HCT116 (cell line): ENCODE results near the gene TASP1. TPM values are rescaled to one million over a fixed set of nuclear protein-coding genes. Genes with fewer than 3 reads are reported as not detected.

Source experiments
- ATAC-seq: fragments of 200-7000 bp; cut with Tn5 transposase; 2 replicates; pipeline ENCODE4 v1.9.1; 2020; ENCODE audit warnings: mild to moderate bottlenecking, moderate library complexity
- BruUV-seq: library from RNA; stranded (reverse); fragments of 400-500 nt; replicated peaks from 2 replicates; lab custom pipeline; 2021; lab: Mats Ljungman, UMichigan
- CTCF ChIA-PET: fragments of 300-600 bp; sonication (Branson Sonifier 250); formaldehyde crosslinking; loops from one replicate; lab custom pipeline; 2021; ENCODE audit warnings: antibody characterized with exemption; lab: Charles Lee
- POLR2A ChIA-PET: fragments of 300-600, 350-600 bp; sonication (Branson Sonifier 250); formaldehyde crosslinking; loops from one replicate; lab custom pipeline; 2021; ENCODE audit warnings: antibody characterized with exemption; lab: Charles Lee
- RAD21 ChIA-PET, 2 experiments: fragments of 300-600 bp; sonication (Branson Sonifier 250); formaldehyde crosslinking; loops; one replicate each; lab custom pipeline; 2023; ENCODE audit warnings: low total read pairs in 2 of 2; ENCODE audit not compliant: uncharacterized antibody in 2 of 2, unreplicated experiment in 2 of 2, low non-redundant PET in 1 of 2; lab: Charles Lee
- DNase-seq: peaks from one replicate; pipeline ENCODE4 v3.0.0-alpha.2; 2010; ENCODE audit warnings: low read depth, low spot score
- H2AFZ ChIP-seq: fragments of 200-600 bp; shearing (Covaris generic), sonication (generic); 2 replicates; pipeline ENCODE4 v1.6.1; 2017; ENCODE audit warnings: low read depth, mixed run types, mixed read lengths, antibody characterized with exemption, low read length; ENCODE audit not compliant: poor library complexity, severe bottlenecking
- H3K27ac ChIP-seq: 2 replicates; pipeline ENCODE4 v1.5.1; 2012; ENCODE audit warnings: low read depth, low read length
- H3K27me3 ChIP-seq: fragments of 200-600 bp; sonication (generic); 2 replicates; pipeline ENCODE4 v1.6.1; 2016; ENCODE audit warnings: mixed run types, low read length, mixed read lengths; ENCODE audit not compliant: insufficient read depth
- H3K36me3 ChIP-seq, 2 experiments: fragments of 200-500 bp in 1 of 2; fragments of 200-600 bp in 1 of 2; sonication (Bioruptor generic) in 1 of 2; sonication (generic) in 1 of 2; 2 replicates each; pipeline versions ENCODE4 v1.5.1 to v1.6.1; 2014 to 2016; ENCODE audit warnings: low read length in 2 of 2, inconsistent platforms in 1 of 2, mixed read lengths in 1 of 2, mixed run types in 1 of 2; ENCODE audit not compliant: insufficient read depth in 2 of 2, control insufficient read depth in 1 of 2
- H3K4me1 ChIP-seq, 2 experiments: fragments of 200-600 bp in 1 of 2; sonication (generic) in 1 of 2; 2 replicates each; pipeline versions ENCODE4 v1.5.1 to v1.6.1; 2012 to 2017; ENCODE audit warnings: low read length in 2 of 2, inconsistent platforms in 1 of 2, mild to moderate bottlenecking in 1 of 2, mixed read lengths in 1 of 2, mixed run types in 1 of 2, moderate library complexity in 1 of 2; ENCODE audit not compliant: insufficient read depth in 2 of 2, control insufficient read depth in 1 of 2
- H3K4me2 ChIP-seq: fragments of 200-600 bp; sonication (generic); 2 replicates; pipeline ENCODE4 v1.6.1; 2017; ENCODE audit warnings: mixed run types, low read length, mixed read lengths
- H3K4me3 ChIP-seq, 2 experiments: fragments of 200-600 bp in 1 of 2; sonication (generic) in 1 of 2; replicated peaks in 1 of 2; 2 replicates each; pipeline ENCODE4 v1.5.1; 2011 to 2016; ENCODE audit warnings: low read length in 2 of 2, control low read depth in 1 of 2, low read depth in 1 of 2, mild to moderate bottlenecking in 1 of 2, mixed read lengths in 1 of 2, mixed run types in 1 of 2
- H3K79me2 ChIP-seq: fragments of 200-600 bp; sonication (generic); 2 replicates; pipeline ENCODE4 v1.6.1; 2017; ENCODE audit warnings: mild to moderate bottlenecking, mixed run types, low read length, moderate library complexity, mixed read lengths; ENCODE audit not compliant: insufficient read depth
- H3K9ac ChIP-seq: fragments of 200-600 bp; sonication (generic); 2 replicates; pipeline ENCODE4 v1.6.1; 2016; ENCODE audit warnings: low read length, mixed read lengths
- H3K9me2 ChIP-seq: fragments of 200-600 bp; sonication (generic), shearing (Covaris generic); 2 replicates; pipeline ENCODE4 v1.6.1; 2017; ENCODE audit warnings: mixed run types, mild to moderate bottlenecking, moderate library complexity; ENCODE audit not compliant: insufficient read depth
- H3K9me3 ChIP-seq, 2 experiments: fragments of 200-500 bp in 1 of 2; fragments of 200-600 bp in 1 of 2; sonication (Bioruptor generic) in 1 of 2; sonication (generic) in 1 of 2; 2 replicates each; pipeline ENCODE4 v1.6.1; 2014 to 2017; ENCODE audit warnings: low read length in 2 of 2, mixed read lengths in 2 of 2, inconsistent platforms in 1 of 2, low read depth in 1 of 2, mild to moderate bottlenecking in 1 of 2, mixed run types in 1 of 2, moderate library complexity in 1 of 2; ENCODE audit not compliant: control insufficient read depth in 1 of 2, insufficient read depth in 1 of 2
- H4K20me1 ChIP-seq: fragments of 200-600 bp; sonication (generic), shearing (Covaris generic); 2 replicates; pipeline ENCODE4 v1.6.1; 2017; ENCODE audit warnings: mixed run types, mild to moderate bottlenecking, moderate library complexity; ENCODE audit not compliant: insufficient read depth
- CBX3 ChIP-seq: IDR thresholded peaks from 2 replicates; pipeline ENCODE4 v1.6.1; 2012; ENCODE audit warnings: low read depth
- CTCF ChIP-seq, 3 experiments: fragments of 200-600 bp in 1 of 3; sonication (generic) in 1 of 3; IDR thresholded peaks in 2 of 3; conservative IDR thresholded peaks in 1 of 3; 2 replicates each; pipeline ENCODE4 v1.5.1; 2012 to 2017; ENCODE audit warnings: low read depth in 2 of 3, low read length in 2 of 3, antibody characterized with exemption in 1 of 3, borderline replicate concordance in 1 of 3, control low read depth in 1 of 3, mild to moderate bottlenecking in 1 of 3, mixed read lengths in 1 of 3, mixed run types in 1 of 3, moderate library complexity in 1 of 3; ENCODE audit not compliant: insufficient read depth in 1 of 3
- EGR1 ChIP-seq: IDR thresholded peaks from 2 replicates; pipeline ENCODE4 v1.6.1; 2012; ENCODE audit warnings: low read depth
- ELF1 ChIP-seq: IDR thresholded peaks from 2 replicates; pipeline ENCODE4 v1.6.1; 2012; ENCODE audit warnings: low read depth, borderline replicate concordance
- EZH2 ChIP-seq: fragments of 200-600 bp; sonication (generic); IDR thresholded peaks from 2 replicates; pipeline ENCODE4 v1.6.1; 2017; ENCODE audit warnings: antibody characterized with exemption, mixed run types
- EZH2phosphoT487 ChIP-seq: fragments of 200-600 bp; IDR thresholded peaks from 2 replicates; pipeline ENCODE4 v1.6.1; 2018; ENCODE audit warnings: antibody characterized with exemption, borderline replicate concordance
- FOSL1 ChIP-seq: IDR thresholded peaks from 2 replicates; pipeline ENCODE4 v1.6.1; 2012; ENCODE audit warnings: low read depth
- JUND ChIP-seq: IDR thresholded peaks from 2 replicates; pipeline ENCODE4 v1.6.1; 2012
- MAX ChIP-seq: IDR thresholded peaks from 2 replicates; pipeline ENCODE4 v1.6.1; 2012
- POLR2A ChIP-seq: IDR thresholded peaks from 2 replicates; pipeline ENCODE4 v1.7.0; 2011; ENCODE audit warnings: borderline replicate concordance; ENCODE audit not compliant: insufficient read depth, insufficient read length; ENCODE audit errors: extremely low read depth
- REST ChIP-seq: IDR thresholded peaks from 2 replicates; pipeline ENCODE4 v1.6.1; 2012; ENCODE audit warnings: low read depth
- SIN3A ChIP-seq: IDR thresholded peaks from 2 replicates; pipeline ENCODE4 v1.6.1; 2012; ENCODE audit warnings: low read depth
- SP1 ChIP-seq: IDR thresholded peaks from 2 replicates; pipeline ENCODE4 v1.6.1; 2012; ENCODE audit warnings: low read depth
- SRF ChIP-seq: IDR thresholded peaks from 2 replicates; pipeline ENCODE4 v1.6.1; 2012; ENCODE audit warnings: low read depth
- TCF7L2 ChIP-seq: IDR thresholded peaks from 2 replicates; pipeline ENCODE4 v1.7.0; 2011; ENCODE audit warnings: borderline replicate concordance, inconsistent platforms; ENCODE audit not compliant: insufficient read depth, insufficient read length; ENCODE audit errors: extremely low read depth
- YY1 ChIP-seq: IDR thresholded peaks from 2 replicates; pipeline ENCODE4 v1.6.1; 2011; ENCODE audit warnings: low read length, low read depth, moderate library complexity, mild to moderate bottlenecking; ENCODE audit not compliant: insufficient replicate concordance; ENCODE audit errors: extremely low read depth
- ZBTB33 ChIP-seq: IDR thresholded peaks from 2 replicates; pipeline ENCODE4 v1.6.1; 2011; ENCODE audit warnings: mild to moderate bottlenecking, low read length, moderate library complexity; ENCODE audit not compliant: insufficient replicate concordance; ENCODE audit errors: extremely low read depth
- ZFX ChIP-seq: fragments of 450-650 bp; IDR thresholded peaks from 2 replicates; pipeline ENCODE4 v1.6.1; 2017
- ZNF274 ChIP-seq: fragments of 200-500 bp; sonication (Bioruptor generic); IDR thresholded peaks from 2 replicates; pipeline ENCODE4 v1.6.1; 2014; ENCODE audit warnings: mild to moderate bottlenecking, low read depth, low read length, inconsistent platforms
- intact Hi-C: fragments of 100-400 bp; cut with micrococcal nuclease; formaldehyde crosslinking; loops from 2 replicates; pipeline ENCODE4 v1.10.0; 2022
- total RNA-seq: library from RNA; stranded (reverse); gene quantifications from one replicate; pipeline ENCODE4 v1.2.1, GENCODE V29; 2021; ENCODE audit not compliant: unreplicated experiment

Gene TASP1
- total RNA-seq, 1 experiment from 2014 or later, result 19.1 TPM

GRCh38 chr20:13654463-13655023 is 15.8 kb upstream of the TASP1 start (continued):
- TF ChIP-seq CTCF (IDR thresholded peaks at IDR 0.05 in 2 of 3, conservative IDR thresholded peaks at IDR 0.05 in 1 of 3; ENCODE audit: borderline replicate concordance in 1 of 3, insufficient read depth in 1 of 3, low read depth in 2 of 3, low read length in 2 of 3), result no peak
- TF ChIP-seq EGR1, result no peak
- TF ChIP-seq SRF, result no peak
- TF ChIP-seq FOSL1, result no peak
- TF ChIP-seq MAX, result no peak
- no peak for TF ChIP-seq ZFX
- no peak for TF ChIP-seq EZH2
- TF ChIP-seq EZH2phosphoT487, result no peak
- TF ChIP-seq POLR2A, result no peak

GRCh38 chr20:13650474-13650873 is 11.7 kb upstream of the TASP1 start:
- CTCF ChIA-PET, result interaction anchor here (0.6 kb wide), 1 partner anchor 122 kb away, joined by 3 read pairs; no protein-coding TSS in a partner anchor
- no peak for ATAC-seq
- Histone ChIP-seq H3K9me2 (no peaks in the 10 kb centered on the region), H2AFZ (no peak overlapping the region), H3K79me2 (no peaks in the 10 kb centered on the region), H3K27ac (no peak overlapping the region), H3K4me3 (no peak overlapping the region), H3K4me2 (no peak overlapping the region), H3K27me3 (no peaks in the 10 kb centered on the region), H3K4me1 (no peaks in the 10 kb centered on the region), H3K9me3 (no peaks in the 10 kb centered on the region), H3K36me3 (no peaks in the 10 kb centered on the region), H3K9ac (no peak overlapping the region), H4K20me1 (no peaks in the 10 kb centered on the region)
- DNase-seq, result no peak
- RAD21 ChIA-PET, result no interaction called here
- POLR2A ChIA-PET, result no interaction called here
- intact Hi-C loops, result no loop called here
- BruUV-seq, result no TSS peak
- TF ChIP-seq YY1 (no peak), SRF (no peak), TCF7L2 (no peak), REST (no peak), POLR2A (no peak), CBX3 (no peak), SP1 (no peak), EZH2phosphoT487 (no peak), SIN3A (no peak), ELF1 (no peak), ZNF274 (no peak), JUND (no peak), ZBTB33 (no peak)
